Parathyroid adenoma (tissue), 2 donors: Measurements from ENCODE around the gene WNT16.

Experiments used
- H2AFZ ChIP-seq: fragments of 300-600 bp; sonication (generic); one replicate; pipeline ENCODE4 v1.7.0; 2017; ENCODE audit warnings: antibody characterized with exemption, mild to moderate bottlenecking
- H3K27ac ChIP-seq: fragments of 300-600 bp; sonication (generic); one replicate; pipeline ENCODE4 v1.7.0; 2017
- H3K27me3 ChIP-seq: fragments of 300-600 bp; sonication (generic); one replicate; pipeline ENCODE4 v1.7.0; 2017; ENCODE audit warnings: low read length; ENCODE audit not compliant: control insufficient read depth, insufficient read depth
- H3K36me3 ChIP-seq: fragments of 300-600 bp; sonication (generic); one replicate; pipeline ENCODE4 v1.7.0; 2017; ENCODE audit warnings: low read length; ENCODE audit not compliant: control insufficient read depth, insufficient read depth
- H3K4me1 ChIP-seq: fragments of 300-600 bp; sonication (generic); one replicate; pipeline ENCODE4 v1.7.0; 2017; ENCODE audit warnings: control low read depth
- H3K4me2 ChIP-seq: fragments of 300-600 bp; sonication (generic); one replicate; pipeline ENCODE4 v1.7.0; 2017; ENCODE audit warnings: low read length
- H3K4me3 ChIP-seq: fragments of 300-600 bp; sonication (generic); one replicate; pipeline ENCODE4 v1.7.0; 2017; ENCODE audit warnings: low read depth, low read length
- H3K79me2 ChIP-seq: fragments of 300-600 bp; sonication (generic); one replicate; pipeline ENCODE4 v1.7.0; 2017; ENCODE audit warnings: control low read depth
- H3K9ac ChIP-seq: fragments of 300-600 bp; sonication (generic); one replicate; pipeline ENCODE4 v1.7.0; 2017; ENCODE audit warnings: mild to moderate bottlenecking
- H3K9me3 ChIP-seq: fragments of 300-600 bp; sonication (generic); one replicate; pipeline ENCODE4 v1.7.0; 2017; ENCODE audit warnings: low read length; ENCODE audit not compliant: control insufficient read depth
- TF ChIP-seq, protein P1 (sequence below): fragments of 300-600 bp; sonication (generic); IDR thresholded peaks from one replicate; pipeline ENCODE4 v1.7.0; 2017; ENCODE audit warnings: antibody characterized with exemption, mild to moderate bottlenecking
- donor health status: primary hyperparathyroidism.

Gene WNT16

DNA sequence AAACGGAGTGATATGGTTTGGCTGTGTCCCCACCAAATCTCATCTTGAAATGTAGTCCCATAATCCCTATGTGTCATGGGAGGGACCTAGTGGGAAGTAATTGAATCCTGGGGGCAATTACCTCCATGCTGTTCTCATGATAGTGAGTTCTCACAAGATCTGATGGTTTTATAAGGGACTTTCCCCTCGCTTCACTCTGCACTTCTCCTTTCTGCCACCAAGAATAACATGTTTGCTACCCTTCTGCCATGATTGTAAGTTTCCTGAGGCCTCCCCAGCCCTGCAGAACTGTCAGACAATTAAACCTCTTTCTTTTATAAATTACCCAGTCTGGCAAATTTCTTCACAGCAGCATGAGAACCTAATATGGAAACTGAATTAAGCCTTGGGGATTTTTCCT, 48.2 kb downstream of the WNT16 start:
- H3K36me3 ChIP-seq, result no peaks in the 10 kb centered on the region
- H3K4me1 ChIP-seq, result no peaks in the 10 kb centered on the region
- no peaks in the 10 kb centered on the region for H3K9me3 ChIP-seq
- no peak overlapping the region for H3K9ac ChIP-seq
- H3K4me2 ChIP-seq, result no peak overlapping the region
- H3K4me3 ChIP-seq, result no peak overlapping the region
- H3K79me2 ChIP-seq, result no peaks in the 10 kb centered on the region
- no peak overlapping the region for H3K27ac ChIP-seq
- no peak overlapping the region for H2AFZ ChIP-seq
- H3K27me3 ChIP-seq, result no peaks in the 10 kb centered on the region
- TF ChIP-seq, protein P1, sequence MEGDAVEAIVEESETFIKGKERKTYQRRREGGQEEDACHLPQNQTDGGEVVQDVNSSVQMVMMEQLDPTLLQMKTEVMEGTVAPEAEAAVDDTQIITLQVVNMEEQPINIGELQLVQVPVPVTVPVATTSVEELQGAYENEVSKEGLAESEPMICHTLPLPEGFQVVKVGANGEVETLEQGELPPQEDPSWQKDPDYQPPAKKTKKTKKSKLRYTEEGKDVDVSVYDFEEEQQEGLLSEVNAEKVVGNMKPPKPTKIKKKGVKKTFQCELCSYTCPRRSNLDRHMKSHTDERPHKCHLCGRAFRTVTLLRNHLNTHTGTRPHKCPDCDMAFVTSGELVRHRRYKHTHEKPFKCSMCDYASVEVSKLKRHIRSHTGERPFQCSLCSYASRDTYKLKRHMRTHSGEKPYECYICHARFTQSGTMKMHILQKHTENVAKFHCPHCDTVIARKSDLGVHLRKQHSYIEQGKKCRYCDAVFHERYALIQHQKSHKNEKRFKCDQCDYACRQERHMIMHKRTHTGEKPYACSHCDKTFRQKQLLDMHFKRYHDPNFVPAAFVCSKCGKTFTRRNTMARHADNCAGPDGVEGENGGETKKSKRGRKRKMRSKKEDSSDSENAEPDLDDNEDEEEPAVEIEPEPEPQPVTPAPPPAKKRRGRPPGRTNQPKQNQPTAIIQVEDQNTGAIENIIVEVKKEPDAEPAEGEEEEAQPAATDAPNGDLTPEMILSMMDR, result no peak

DNA sequence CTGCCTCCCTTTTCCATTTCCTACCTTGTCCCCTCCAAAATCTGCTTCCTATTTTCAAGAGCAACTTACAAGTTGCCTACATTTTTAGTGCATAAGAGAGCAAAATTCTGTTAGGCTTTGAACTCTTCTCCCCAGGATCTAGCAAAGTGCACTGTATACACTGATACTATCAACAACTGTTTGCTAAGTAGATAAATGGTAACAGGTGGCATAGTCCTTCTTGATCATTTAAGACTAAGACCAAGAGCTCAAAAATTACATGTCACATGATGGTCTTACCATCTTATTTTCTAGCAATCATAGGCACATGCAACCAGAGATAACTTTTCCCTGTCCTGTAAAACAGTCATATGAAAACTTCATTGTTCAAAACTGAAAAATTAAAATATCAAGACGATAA, 51.1 kb downstream of the WNT16 start:
- Histone ChIP-seq H3K4me2 (no peak overlapping the region), H3K79me2 (peaks cover 2% of the 10 kb centered on the region), H3K27ac (no peak overlapping the region), H2AFZ (no peak overlapping the region), H3K9me3 (no peaks in the 10 kb centered on the region), H3K36me3 (no peaks in the 10 kb centered on the region), H3K27me3 (no peaks in the 10 kb centered on the region), H3K9ac (no peak overlapping the region), H3K4me1 (no peaks in the 10 kb centered on the region), H3K4me3 (no peak overlapping the region)
- TF ChIP-seq, protein P1, result no peak

DNA sequence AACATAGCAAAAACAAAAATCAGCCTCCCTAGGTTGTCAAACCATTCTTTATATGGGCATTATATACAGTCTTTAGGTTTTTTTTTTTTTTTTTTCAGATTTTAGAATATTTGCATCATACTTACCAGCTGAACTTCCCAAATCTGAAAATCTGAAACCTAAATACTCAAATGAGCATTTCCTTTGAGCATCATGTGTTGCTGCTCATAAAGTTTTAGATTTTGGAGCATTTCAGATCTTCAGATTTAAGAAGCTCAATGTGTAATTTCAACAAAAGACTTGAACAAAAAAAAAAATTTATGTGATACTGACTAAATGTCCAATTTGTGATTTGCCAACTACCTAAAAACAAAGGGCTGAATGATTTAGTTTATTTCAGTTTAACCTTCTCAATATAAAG, 53.7 kb downstream of the WNT16 start:
- no peak overlapping the region for H3K4me3 ChIP-seq
- no peak overlapping the region for H3K4me2 ChIP-seq
- no peak overlapping the region for H2AFZ ChIP-seq
- no peaks in the 10 kb centered on the region for H3K36me3 ChIP-seq
- H3K4me1 ChIP-seq, result no peaks in the 10 kb centered on the region
- H3K9me3 ChIP-seq, result no peaks in the 10 kb centered on the region
- TF ChIP-seq, protein P1, result no peak
- no peak overlapping the region for H3K9ac ChIP-seq
- peaks cover 5% of the 10 kb centered on the region for H3K79me2 ChIP-seq
- no peaks in the 10 kb centered on the region for H3K27me3 ChIP-seq
- H3K27ac ChIP-seq, result no peak overlapping the region

DNA sequence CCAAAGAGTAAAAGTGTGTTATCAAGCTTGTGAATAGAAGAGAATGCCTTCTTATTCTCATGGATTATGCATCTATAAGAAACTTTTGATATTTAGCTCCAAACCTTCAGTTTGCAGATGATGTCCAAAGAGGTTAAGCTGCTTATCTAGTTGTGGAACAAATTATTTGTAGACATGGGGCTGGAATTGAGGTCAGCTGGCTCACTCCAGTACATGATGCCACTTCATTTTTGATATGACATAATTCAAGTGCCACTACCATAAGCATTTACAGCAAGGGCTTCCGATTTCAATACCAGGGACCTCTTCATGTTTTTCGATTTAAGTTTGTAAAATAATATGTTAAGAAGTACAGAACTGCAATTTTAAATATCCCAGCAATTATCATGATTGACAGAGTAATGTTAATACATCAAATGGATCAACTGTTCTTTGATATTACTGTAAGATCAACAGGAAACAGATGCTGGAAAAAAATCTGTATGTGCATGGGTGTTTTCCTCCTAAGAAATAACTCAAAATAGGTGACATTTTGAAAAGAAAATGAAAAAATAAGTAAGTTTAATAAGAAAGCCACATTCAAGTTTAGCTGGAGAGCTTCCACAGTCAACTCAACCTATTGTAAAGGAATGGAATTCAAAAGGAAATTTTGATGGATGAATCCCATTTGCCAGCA, 54.6 kb downstream of the WNT16 start:
- Histone ChIP-seq H3K9me3 (no peaks in the 10 kb centered on the region), H3K27me3 (no peaks in the 10 kb centered on the region), H3K4me3 (no peak overlapping the region), H3K27ac (no peak overlapping the region), H2AFZ (no peak overlapping the region), H3K4me2 (no peak overlapping the region), H3K4me1 (no peaks in the 10 kb centered on the region), H3K9ac (no peak overlapping the region), H3K79me2 (peaks cover 5% of the 10 kb centered on the region), H3K36me3 (no peaks in the 10 kb centered on the region)
- TF ChIP-seq, protein P1, result no peak

DNA sequence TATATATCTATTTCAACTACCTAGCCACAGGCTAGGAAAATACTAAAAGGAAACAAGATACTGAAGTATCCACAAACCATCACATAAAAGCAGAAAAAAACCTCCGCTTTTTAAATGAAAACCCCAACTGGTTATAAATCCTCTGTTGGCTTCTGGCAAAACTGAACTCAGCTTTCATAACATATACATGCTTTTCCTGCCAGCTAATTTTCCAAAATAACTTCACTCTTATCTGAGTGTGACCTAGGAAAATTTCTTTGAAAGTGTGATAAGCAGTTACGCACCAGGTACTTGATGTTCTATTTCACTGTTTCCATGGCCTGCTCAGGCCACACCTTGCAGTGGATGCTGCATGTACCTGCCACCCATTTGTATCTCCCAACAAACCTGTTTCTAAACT, 55.5 kb downstream of the WNT16 start:
- Histone ChIP-seq H3K27ac (no peak overlapping the region), H3K4me2 (no peak overlapping the region), H3K79me2 (peaks cover 5% of the 10 kb centered on the region), H3K9me3 (no peaks in the 10 kb centered on the region), H3K4me1 (no peaks in the 10 kb centered on the region), H3K4me3 (no peak overlapping the region), H3K27me3 (no peaks in the 10 kb centered on the region), H3K36me3 (no peaks in the 10 kb centered on the region), H2AFZ (no peak overlapping the region), H3K9ac (no peak overlapping the region)
- TF ChIP-seq, protein P1, result no peak
